PFSK-1 (cell line): ENCODE results near the gene MUC3A.

Experiments used
- FOXP2 ChIP-seq: optimal IDR thresholded peaks from 2 replicates; pipeline ENCODE3; 2011; ENCODE audit warnings: borderline replicate concordance, control low read depth, inconsistent platforms; ENCODE audit not compliant: insufficient read depth; ENCODE audit errors: extremely low read length, extremely low read depth
- POLR2AphosphoS5 ChIP-seq: IDR thresholded peaks from 2 replicates; pipeline ENCODE4 v1.6.1; 2012; ENCODE audit warnings: low read depth, mild to moderate bottlenecking, control low read depth, low read length, moderate library complexity
- REST ChIP-seq, 2 experiments: IDR thresholded peaks; 2 replicates each; pipeline versions ENCODE4 v1.6.1 to v1.8.0; 2011 to 2012; ENCODE audit warnings: low read depth in 2 of 2, low read length in 2 of 2, control low read depth in 1 of 2, inconsistent platforms in 1 of 2, mild to moderate bottlenecking in 1 of 2, moderate library complexity in 1 of 2; ENCODE audit not compliant: insufficient read depth in 1 of 2
- SIN3A ChIP-seq: IDR thresholded peaks from 2 replicates; pipeline ENCODE4 v1.6.1; 2012; ENCODE audit warnings: mild to moderate bottlenecking, low read length, moderate library complexity, borderline replicate concordance; ENCODE audit not compliant: insufficient read depth
- TAF1 ChIP-seq: IDR thresholded peaks from 2 replicates; pipeline ENCODE4 v1.6.1; 2012; ENCODE audit warnings: low read length, control low read depth, borderline replicate concordance; ENCODE audit not compliant: insufficient read depth

- TF ChIP-seq TAF1 (no peak), POLR2AphosphoS5 (no peak), REST (IDR thresholded peaks at IDR 0.05; ENCODE audit: insufficient read depth in 1 of 2, low read depth in 2 of 2, low read length in 2 of 2) (no peak), SIN3A (no peak), FOXP2 (no peak)
These were observed 3.3 kb downstream of the MUC3A start for GRCh38 chr7:100952641-100953040.
